ENCODE results near the gene LRMDA. TPM values are rescaled to one million over a fixed set of nuclear protein-coding genes. Genes with fewer than 3 reads are reported as not detected.

LRMDA gene
- total RNA-seq, 3 donors from 2014 or later: 8.3 to 17.1 (median 11.1) TPM

GRCh38 chr10:75814014-75814413 lies 382.6 kb downstream of the LRMDA start:
- intact Hi-C loops (cut with DNase I; ENCODE audit: low total_unique reads): no loop called here
- TF ChIP-seq, protein P1, sequence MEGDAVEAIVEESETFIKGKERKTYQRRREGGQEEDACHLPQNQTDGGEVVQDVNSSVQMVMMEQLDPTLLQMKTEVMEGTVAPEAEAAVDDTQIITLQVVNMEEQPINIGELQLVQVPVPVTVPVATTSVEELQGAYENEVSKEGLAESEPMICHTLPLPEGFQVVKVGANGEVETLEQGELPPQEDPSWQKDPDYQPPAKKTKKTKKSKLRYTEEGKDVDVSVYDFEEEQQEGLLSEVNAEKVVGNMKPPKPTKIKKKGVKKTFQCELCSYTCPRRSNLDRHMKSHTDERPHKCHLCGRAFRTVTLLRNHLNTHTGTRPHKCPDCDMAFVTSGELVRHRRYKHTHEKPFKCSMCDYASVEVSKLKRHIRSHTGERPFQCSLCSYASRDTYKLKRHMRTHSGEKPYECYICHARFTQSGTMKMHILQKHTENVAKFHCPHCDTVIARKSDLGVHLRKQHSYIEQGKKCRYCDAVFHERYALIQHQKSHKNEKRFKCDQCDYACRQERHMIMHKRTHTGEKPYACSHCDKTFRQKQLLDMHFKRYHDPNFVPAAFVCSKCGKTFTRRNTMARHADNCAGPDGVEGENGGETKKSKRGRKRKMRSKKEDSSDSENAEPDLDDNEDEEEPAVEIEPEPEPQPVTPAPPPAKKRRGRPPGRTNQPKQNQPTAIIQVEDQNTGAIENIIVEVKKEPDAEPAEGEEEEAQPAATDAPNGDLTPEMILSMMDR (IDR thresholded peaks at IDR 0.05): no peak
- TF ChIP-seq POLR2AphosphoS5 (IDR thresholded peaks at IDR 0.05): no peak
- TF ChIP-seq POLR2A (IDR thresholded peaks at IDR 0.05): no peak
- no peak overlapping the region for H3K27ac ChIP-seq

DNA sequence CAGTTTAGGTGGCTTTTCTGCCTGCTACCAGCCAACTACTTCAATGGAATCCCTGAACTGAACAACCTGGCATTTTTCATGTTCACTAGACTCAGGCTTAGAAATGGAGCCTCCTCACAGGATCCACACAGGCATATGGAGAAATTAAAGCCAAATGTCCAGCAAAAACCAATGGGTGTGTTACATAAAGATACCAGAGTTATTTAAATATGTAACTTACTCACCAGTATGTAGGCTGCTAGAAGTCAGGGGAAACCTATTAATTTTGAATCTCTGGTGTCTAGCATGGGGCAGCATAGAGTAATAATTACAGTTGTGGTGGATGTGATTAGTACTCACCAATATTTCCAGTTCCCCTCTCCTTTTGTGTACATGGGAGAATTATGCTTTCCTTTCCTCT lies 383.6 kb downstream of the LRMDA start:
- Histone ChIP-seq H3K9me3 (no peaks in the 10 kb centered on the region), H3K4me3 (no peak overlapping the region), H3K27ac (no peak overlapping the region), H3K4me1 (no peaks in the 10 kb centered on the region), H3K27me3 (no peaks in the 10 kb centered on the region), H3K36me3 (no peaks in the 10 kb centered on the region)
- TF ChIP-seq, protein P1 (IDR thresholded peaks at IDR 0.05): no peak
- DNase-seq (ENCODE audit: low spot score in 2 of 2): no peak
- intact Hi-C loops (cut with DNase I; ENCODE audit: low total_unique reads): no loop called here

More at GRCh38 chr10:75814014-75814413, 382.6 kb downstream of the LRMDA start:
- Histone ChIP-seq H3K4me1 (no peaks in the 10 kb centered on the region), H3K4me3 (no peak overlapping the region), H3K9me3 (no peaks in the 10 kb centered on the region), H3K36me3 (no peaks in the 10 kb centered on the region), H3K27me3 (no peaks in the 10 kb centered on the region)
- DNase-seq (ENCODE audit: low spot score in 2 of 2): no peak

- intact Hi-C loops (cut with DNase I; ENCODE audit: low total_unique reads): no loop called here
- TF ChIP-seq POLR2AphosphoS5 (IDR thresholded peaks at IDR 0.05) (no peak), POLR2A (IDR thresholded peaks at IDR 0.05) (no peak)
- TF ChIP-seq, protein P1 (IDR thresholded peaks at IDR 0.05): no peak
- no peak for DNase-seq (ENCODE audit: low spot score in 2 of 2)
Measured at GRCh38 chr10:75817198-75817597, 385.8 kb downstream of the LRMDA start.

GRCh38 chr10:75818552-75818951 lies 387.1 kb downstream of the LRMDA start:
- no peaks in the 10 kb centered on the region for H3K9me3 ChIP-seq
- intact Hi-C loops (cut with DNase I; ENCODE audit: low total_unique reads): no loop called here
- H3K27me3 ChIP-seq: no peaks in the 10 kb centered on the region
- no peak overlapping the region for H3K27ac ChIP-seq
- H3K36me3 ChIP-seq: no peaks in the 10 kb centered on the region
- TF ChIP-seq POLR2AphosphoS5 (IDR thresholded peaks at IDR 0.05) (no peak), POLR2A (IDR thresholded peaks at IDR 0.05) (no peak)
- TF ChIP-seq, protein P1 (IDR thresholded peaks at IDR 0.05): no peak
- DNase-seq (ENCODE audit: low spot score in 2 of 2): no peak
- no peak overlapping the region for H3K4me3 ChIP-seq
- no peaks in the 10 kb centered on the region for H3K4me1 ChIP-seq

More at GRCh38 chr10:75817198-75817597, 385.8 kb downstream of the LRMDA start:
- H3K4me3 ChIP-seq: no peak overlapping the region
- no peaks in the 10 kb centered on the region for H3K4me1 ChIP-seq
- no peaks in the 10 kb centered on the region for H3K9me3 ChIP-seq
- H3K27me3 ChIP-seq: no peaks in the 10 kb centered on the region
- H3K36me3 ChIP-seq: no peaks in the 10 kb centered on the region
- H3K27ac ChIP-seq: no peak overlapping the region

DNA sequence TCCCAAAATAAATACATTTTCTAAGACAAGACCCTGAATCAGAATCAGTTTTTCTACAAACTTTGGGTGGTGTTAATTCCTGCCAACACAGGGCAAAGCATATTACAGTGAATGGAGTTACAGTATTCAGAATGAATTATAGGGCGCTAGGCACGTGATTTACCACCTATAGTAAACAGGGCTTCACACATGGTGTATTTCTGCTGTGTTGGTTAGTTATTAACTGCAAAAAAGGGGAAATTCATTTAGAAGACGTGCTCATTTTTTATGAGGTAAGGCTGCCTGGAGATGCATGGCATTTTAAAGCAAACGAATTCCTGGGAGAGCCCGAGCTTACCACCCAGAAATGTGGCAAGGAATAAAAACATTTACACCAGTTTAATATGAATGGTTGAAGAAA lies 393.8 kb downstream of the LRMDA start:
- Histone ChIP-seq H3K27ac (no peak overlapping the region), H3K4me1 (no peaks in the 10 kb centered on the region), H3K9me3 (no peaks in the 10 kb centered on the region), H3K4me3 (no peak overlapping the region), H3K36me3 (no peaks in the 10 kb centered on the region), H3K27me3 (no peaks in the 10 kb centered on the region)
- TF ChIP-seq, protein P1 (IDR thresholded peaks at IDR 0.05): no peak
- TF ChIP-seq POLR2AphosphoS5 (IDR thresholded peaks at IDR 0.05): no peak
- TF ChIP-seq POLR2A (IDR thresholded peaks at IDR 0.05): no peak
- DNase-seq (ENCODE audit: low spot score in 2 of 2): no peak
- intact Hi-C loops (cut with DNase I; ENCODE audit: low total_unique reads): no loop called here
